Activated CD4-positive, CD25-positive, alpha-beta regulatory T cell (primary cell): Measurements from ENCODE around the gene DLL4.
"Not testable (repeated sequence)": the region's sequence is repeated elsewhere in the genome, so short reads cannot be mapped to it uniquely, and the experiment has no call there.

Source experiments
- DNase-seq, 4 experiments: peaks; one replicate each; lab custom pipeline; 2025; lab: John Stamatoyannopoulos, UW

DLL4 gene

GRCh38 chr15:40958723-40959122 is 29.6 kb downstream of the DLL4 start:
- DNase-seq = no peak

- no peak for DNase-seq
These were observed 30.4 kb downstream of the DLL4 start for GRCh38 chr15:40959331-40960141.

DNA sequence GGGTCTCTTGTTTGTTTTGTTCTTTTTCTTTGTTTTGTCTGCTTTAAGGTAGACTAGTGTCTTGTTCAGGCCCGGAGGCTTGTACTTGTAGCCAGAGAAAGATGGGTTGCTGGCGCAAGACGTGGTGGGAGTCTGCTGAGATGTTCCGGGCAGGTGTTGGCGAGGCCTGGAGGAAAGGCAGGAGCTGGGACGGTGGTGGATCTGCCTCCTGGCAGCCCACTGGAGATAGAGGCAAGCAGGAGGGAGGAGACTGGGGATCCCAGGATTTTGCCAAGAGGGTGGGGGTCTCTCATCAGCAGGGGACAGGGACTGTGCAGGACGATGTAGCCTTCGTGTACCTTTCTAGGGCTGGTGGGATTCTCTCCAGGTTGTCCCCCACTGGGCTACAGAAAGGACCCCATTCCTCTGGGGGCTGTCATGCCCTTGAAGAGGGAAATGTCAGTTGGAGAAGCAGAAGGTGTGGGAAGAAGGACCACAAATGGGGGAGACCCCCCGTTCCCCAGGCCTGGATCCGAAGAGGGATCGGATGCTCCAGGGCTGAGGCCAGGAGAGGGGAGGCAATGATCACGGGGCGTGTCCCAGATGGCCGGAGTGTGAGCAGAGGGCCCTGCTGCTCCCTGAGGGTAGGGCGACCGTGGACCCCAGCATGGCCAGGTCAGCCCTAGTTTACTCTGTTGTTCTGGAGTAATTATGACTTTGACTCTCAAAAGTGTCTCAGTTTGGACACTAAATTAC is 31.2 kb downstream of the DLL4 start:
- DNase-seq = no peak

- no peak for DNase-seq
These were observed 31.8 kb downstream of the DLL4 start for GRCh38 chr15:40960925-40961324.

GRCh38 chr15:40961740-40962139 is 32.6 kb downstream of the DLL4 start:
- not testable (repeated sequence) for DNase-seq

- DNase-seq = not testable (repeated sequence)
These were observed 33.2 kb downstream of the DLL4 start for GRCh38 chr15:40962317-40962716.

GRCh38 chr15:40963201-40963600 is 34.1 kb downstream of the DLL4 start:
- no peak for DNase-seq

DNA sequence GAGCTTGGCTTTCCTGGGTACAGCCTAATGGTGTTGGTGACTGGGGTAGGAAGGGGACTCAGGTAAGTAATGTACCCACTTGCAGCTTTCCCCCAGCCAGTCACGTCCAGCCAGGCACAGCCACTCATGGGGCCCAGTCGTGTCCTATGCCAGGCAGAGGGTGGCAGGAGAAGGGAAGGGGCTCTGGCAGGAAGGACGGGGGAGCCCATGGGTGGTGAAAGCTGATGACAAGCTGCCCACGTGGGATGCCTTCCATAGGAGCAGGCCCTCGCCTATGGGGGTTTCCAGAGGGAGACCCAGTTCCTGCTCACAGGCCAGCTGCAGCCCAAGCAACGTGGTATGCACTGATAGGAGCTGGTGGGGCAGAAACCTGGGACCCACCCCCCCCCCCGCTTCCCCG is 34.9 kb downstream of the DLL4 start:
- no peak for DNase-seq

DNA sequence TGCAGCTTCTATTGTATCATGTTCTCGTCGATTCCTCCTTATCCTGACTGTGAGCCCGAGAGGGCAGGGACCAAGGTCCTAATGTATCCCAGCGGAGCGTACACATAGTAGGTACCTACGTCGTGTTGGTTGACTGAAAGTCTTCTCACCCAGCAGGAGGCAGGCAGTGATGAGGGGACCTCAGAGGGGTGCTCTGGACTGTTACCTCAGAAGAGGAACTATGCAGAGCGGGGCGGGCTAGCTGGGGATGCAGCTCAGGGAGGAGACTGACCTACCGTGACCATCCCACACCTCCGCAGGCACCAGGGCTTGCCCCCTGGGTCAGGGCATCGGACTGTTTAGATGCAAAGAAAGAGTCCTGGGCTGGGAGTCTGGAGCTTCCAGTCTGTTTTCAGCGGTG is 35.5 kb downstream of the DLL4 start:
- DNase-seq = no peak

DNA sequence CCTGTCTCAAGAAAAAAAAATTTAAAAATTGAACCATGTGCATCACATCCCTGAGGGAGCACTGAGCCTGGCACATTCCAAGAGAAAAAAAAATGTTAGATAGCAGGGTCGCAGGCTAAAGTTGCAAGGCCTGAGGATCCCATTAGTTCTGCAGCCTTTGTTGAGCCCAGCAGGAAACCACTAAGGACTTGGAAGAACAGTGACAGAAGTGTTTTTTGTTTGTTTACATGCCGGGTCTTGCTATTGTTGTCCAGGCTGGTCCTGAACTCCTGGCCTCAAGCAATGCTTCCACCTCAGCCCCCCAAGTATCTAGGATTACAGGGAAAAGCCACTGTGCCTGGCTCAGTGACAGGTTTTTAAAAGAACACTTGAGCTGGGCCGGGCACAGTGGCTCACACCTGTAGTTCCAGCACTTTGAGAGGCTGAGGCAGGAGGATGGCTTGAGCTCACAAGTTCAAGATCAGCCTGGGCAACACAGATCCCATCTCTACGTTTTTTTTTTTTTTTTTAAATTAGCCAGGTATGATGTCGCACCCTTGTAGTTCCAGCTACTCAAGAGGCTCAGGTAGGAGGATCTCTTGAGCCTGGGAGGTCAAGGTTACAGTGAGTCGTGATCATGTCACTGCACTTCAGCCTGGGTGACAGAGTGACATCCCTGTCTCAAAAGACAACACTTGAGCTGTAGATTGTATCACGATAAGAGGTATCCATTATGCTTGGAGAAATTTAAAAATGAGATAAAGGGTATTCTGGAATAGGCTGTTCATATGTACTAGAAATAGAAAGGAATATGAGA is 39.3 kb downstream of the DLL4 start:
- DNase-seq = no peak

DNA sequence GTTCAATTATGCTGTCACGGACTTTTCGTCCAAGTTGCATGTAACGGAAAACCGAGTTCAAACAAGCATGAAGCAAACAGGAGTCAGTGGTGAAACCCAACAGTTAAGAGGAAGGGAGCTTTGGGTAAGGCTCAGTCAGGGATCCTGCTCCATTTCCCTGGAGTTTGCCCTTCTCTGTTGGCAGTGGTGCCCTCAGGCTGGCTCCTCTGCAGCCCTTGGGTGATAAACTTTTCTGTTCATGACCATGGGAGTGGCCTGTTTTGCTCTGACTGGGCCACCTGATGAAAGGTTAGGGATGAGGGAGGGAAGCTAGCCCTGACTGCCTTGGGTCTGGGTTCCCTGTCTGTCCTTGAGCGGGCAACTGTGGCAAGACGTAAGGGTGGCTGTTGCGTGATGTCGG is 40.2 kb downstream of the DLL4 start:
- DNase-seq = no peak

DNA sequence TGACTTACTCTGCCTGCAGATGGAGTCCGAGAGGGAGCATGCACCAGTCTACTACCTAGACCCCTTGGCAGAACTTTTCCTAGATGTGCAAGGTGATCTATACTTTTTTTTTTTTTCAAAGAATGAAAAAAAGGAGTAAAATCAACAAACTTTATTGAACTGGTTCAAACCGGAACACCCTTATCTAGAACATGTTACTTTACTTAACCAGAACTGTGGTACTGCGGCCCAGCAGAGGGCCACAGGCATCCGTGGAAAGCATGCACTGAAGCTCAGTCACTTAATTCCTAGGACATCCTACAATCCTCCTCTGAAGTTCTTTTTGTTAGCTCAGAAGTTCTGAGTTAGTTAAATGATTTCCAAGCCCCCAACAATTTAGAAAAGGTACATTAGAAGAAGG is 45.7 kb downstream of the DLL4 start:
- no peak for DNase-seq

DNA sequence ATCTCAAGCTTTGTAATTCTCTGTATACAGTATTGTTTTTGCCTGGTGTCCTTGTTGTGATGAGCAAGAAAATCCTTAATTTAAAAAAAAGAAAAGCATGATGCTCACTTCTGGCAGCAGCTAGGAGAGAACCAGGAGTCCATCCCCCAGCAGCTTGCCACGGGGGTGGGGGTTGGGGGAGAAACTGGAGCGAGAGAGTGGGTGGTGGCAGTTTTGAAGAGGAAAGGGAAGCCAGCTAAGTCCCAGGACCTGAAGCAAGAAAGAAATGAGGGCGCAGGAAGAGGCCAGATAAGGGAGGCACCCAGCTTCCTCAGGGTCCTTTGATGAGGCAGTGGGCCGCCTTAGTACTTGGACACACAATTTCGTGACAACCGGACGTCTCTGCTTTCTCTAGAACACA is 47.7 kb downstream of the DLL4 start:
- DNase-seq = no peak

GRCh38 chr15:40978141-40978540 is 49.0 kb downstream of the DLL4 start:
- DNase-seq = no peak

GRCh38 chr15:40978562-40978961 is 49.4 kb downstream of the DLL4 start:
- no peak for DNase-seq

- DNase-seq = no peak
These were observed 52.0 kb downstream of the DLL4 start for GRCh38 chr15:40981186-40981585.

- no peak for DNase-seq
These were observed 53.7 kb downstream of the DLL4 start for GRCh38 chr15:40982855-40983254.

DNA sequence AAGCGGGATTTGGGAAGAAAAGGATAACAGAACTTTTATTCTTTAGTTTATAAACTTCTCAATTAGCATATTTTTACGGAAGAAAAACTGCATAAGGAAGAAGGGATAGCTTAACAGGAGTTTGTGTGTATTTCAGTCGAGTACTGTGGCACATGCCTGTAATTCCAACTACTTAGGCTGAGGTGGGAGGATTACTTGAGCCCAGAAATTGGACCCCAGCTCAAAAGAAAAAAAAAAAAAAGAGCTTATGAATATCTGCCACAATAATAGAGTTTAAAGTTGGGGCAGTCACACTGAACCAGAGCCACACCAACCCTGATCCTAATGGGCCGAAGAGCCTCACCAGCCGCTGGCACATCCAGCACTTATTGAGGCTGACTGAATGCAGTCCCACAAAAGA is 55.3 kb downstream of the DLL4 start:
- no peak for DNase-seq

GRCh38 chr15:40984964-40985363 is 55.8 kb downstream of the DLL4 start:
- DNase-seq = no peak

DNA sequence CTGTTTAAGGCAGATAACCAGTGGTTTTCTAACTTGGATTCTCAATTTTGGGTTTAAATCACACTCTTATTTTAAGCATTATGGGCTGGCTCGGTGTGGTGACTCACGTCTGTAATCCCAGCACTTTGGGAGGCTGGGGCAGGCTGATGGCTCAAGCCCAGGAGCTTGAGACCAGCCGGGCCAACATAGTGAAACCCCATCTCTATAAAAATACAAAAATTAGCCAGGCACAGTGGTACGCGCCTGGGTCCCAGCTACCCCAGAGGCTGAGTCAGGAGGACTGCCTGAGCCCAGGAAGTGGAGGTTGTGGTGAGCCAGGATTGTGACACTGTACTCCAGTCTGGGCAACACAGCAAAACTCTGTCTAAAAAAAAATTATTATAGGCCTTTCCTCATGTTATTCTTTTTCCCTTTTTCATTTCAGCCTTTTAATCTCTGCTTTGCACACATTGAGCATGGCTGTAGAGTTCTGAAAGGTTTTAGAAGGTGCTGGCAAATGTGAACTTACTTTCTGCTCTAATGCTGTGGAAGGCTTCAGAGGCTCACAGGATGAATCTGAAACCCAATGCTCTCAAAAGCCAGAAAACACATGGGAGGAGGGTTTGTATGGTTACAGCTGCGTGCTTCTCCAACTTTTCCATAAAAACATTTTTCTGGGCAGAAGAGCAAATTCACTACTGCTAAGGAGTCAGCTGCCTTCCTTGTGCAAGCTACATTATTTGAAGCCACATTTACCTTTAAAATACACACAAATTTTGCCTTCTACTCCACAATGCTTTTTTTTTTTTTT is 56.6 kb downstream of the DLL4 start:
- no peak for DNase-seq

GRCh38 chr15:40986820-40987219 is 57.7 kb downstream of the DLL4 start:
- DNase-seq = no peak

- no peak for DNase-seq
These were observed 59.0 kb downstream of the DLL4 start for GRCh38 chr15:40988156-40988555.
